GM12892 (cell line): Measurements from ENCODE around the gene TMPRSS11E.

ENCODE experiments used
- POLR2A ChIP-seq: IDR thresholded peaks from 2 replicates; pipeline ENCODE4 v1.6.1; 2011; ENCODE audit warnings: low read depth, low read length, control low read depth
- POLR2AphosphoS5 ChIP-seq: IDR thresholded peaks from 2 replicates; pipeline ENCODE4 v1.6.1; 2011; ENCODE audit warnings: low read depth, low read length, control low read depth

DNA sequence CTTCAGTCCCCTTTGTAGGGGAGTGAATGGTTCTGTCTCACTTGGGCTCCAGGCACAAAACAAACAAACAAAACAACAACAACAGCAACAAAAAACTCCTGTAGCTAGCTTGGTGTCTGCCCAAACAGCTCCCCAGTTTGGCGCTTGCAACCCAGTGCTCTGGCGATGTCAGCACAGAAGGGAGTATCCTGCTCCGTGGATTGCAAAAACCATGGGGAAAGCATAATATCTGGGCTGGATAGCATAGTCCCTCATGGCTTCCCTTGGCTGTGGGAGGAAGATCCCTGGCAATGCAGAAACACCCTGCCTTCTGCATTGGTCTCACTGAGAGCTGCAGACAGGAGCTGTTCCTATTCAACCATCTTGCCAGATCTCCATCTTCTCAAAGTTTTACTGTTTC is 89.1 kb downstream of the TMPRSS11E start:
- no peak for TF ChIP-seq POLR2A
- TF ChIP-seq POLR2AphosphoS5, result no peak
